SW480 (cell line): ENCODE measurements around the gene FDXACB1.
A peak's percentile ranks its signal among the peaks of the same experiment; 100 is the strongest.

Source experiments
- DNase-seq: peaks from one replicate; pipeline ENCODE4 v3.0.0-alpha.2; 2016; ENCODE audit warnings: low spot score

FDXACB1 gene

GRCh38 chr11:111878849-111879636 lies at the start of gene FDXACB1, which contains the start of gene CFAP68:
Gene FDXACB1 (minus strand): TSS chr11:111879165. CDS start chr11:111879132, 33 bp downstream.
Gene CFAP68 (plus strand): TSS chr11:111879541. CDS start chr11:111879561, 20 bp downstream.
- peak; percentile 97 for DNase-seq

GRCh38 chr11:111926505-111927391 lies 47.8 kb upstream of the FDXACB1 start:
- DNase-seq: peak; percentile 92

GRCh38 chr11:111925953-111926352 lies 47.0 kb upstream of the FDXACB1 start:
- no peak for DNase-seq

GRCh38 chr11:111923951-111924350 lies 45.0 kb upstream of the FDXACB1 start:
- DNase-seq: no peak

- DNase-seq: no peak
These were observed 44.4 kb upstream of the FDXACB1 start for GRCh38 chr11:111923351-111923788.

- DNase-seq: no peak
These were observed 43.8 kb upstream of the FDXACB1 start for GRCh38 chr11:111922803-111923202.

- no peak for DNase-seq
These were observed 42.7 kb upstream of the FDXACB1 start for GRCh38 chr11:111921541-111922230.

- DNase-seq: no peak
These were observed 41.9 kb upstream of the FDXACB1 start for GRCh38 chr11:111920908-111921307.

GRCh38 chr11:111918390-111919256 lies 39.7 kb upstream of the FDXACB1 start, which contains the start of gene C11orf52:
Gene C11orf52 (plus strand): TSS chr11:111918913. CDS start chr11:111918973, 60 bp downstream.
- DNase-seq: peak; percentile 92

- no peak for DNase-seq
These were observed 38.8 kb upstream of the FDXACB1 start for GRCh38 chr11:111917788-111918187.

GRCh38 chr11:111917312-111917711 lies 38.3 kb upstream of the FDXACB1 start:
- DNase-seq: no peak

- DNase-seq: no peak
These were observed 37.8 kb upstream of the FDXACB1 start for GRCh38 chr11:111916768-111917167.

GRCh38 chr11:111913997-111914396 lies 35.0 kb upstream of the FDXACB1 start:
- no peak for DNase-seq

- no peak for DNase-seq
These were observed 34.3 kb upstream of the FDXACB1 start for GRCh38 chr11:111913031-111913861.

GRCh38 chr11:111912535-111912934 lies 33.6 kb upstream of the FDXACB1 start, which contains the start of gene HSPB2:
Gene HSPB2 (plus strand): TSS chr11:111912734. CDS start chr11:111912830, 96 bp downstream.
- DNase-seq: no peak

- peak; percentile 25 for DNase-seq
These were observed 32.8 kb upstream of the FDXACB1 start, which contains the start of gene CRYAB for GRCh38 chr11:111911563-111912401. Gene CRYAB (minus strand): TSS chr11:111911770. CDS start chr11:111911724, 46 bp downstream.

- peak; percentile 16 for DNase-seq
These were observed 32.0 kb upstream of the FDXACB1 start for GRCh38 chr11:111910676-111911562.

GRCh38 chr11:111909378-111909777 lies 30.4 kb upstream of the FDXACB1 start:
- no peak for DNase-seq
